Fibroblast of lung (primary cell): ENCODE data around the gene SMOC2.

ENCODE experiments used
- CTCF ChIP-seq, 2 donors: IDR thresholded peaks in 1 of 2; conservative IDR thresholded peaks in 1 of 2; 1 replicate in 1 of 2; 2 replicates in 1 of 2; pipeline ENCODE4 v1.5.1; 2011 to 2012; ENCODE audit warnings: low read length in 2 of 2, control low read depth in 1 of 2, inconsistent platforms in 1 of 2, low read depth in 1 of 2, mild to moderate bottlenecking in 1 of 2
- EZH2 ChIP-seq: IDR thresholded peaks from 2 replicates; pipeline ENCODE4 v1.5.1; 2012; ENCODE audit warnings: low read length, control low read depth, mild to moderate bottlenecking; ENCODE audit errors: missing control alignments

GRCh38 chr6:168716581-168716980 lies 275.6 kb downstream of the SMOC2 start:
- TF ChIP-seq CTCF (conservative IDR thresholded peaks at IDR 0.05 in 1 of 2, IDR thresholded peaks at IDR 0.05 in 1 of 2; ENCODE audit: low read depth in 1 of 2, low read length in 2 of 2) (no peak), EZH2 (no peak)
